ENCODE measurements around the gene TMEM161A.

DNA sequence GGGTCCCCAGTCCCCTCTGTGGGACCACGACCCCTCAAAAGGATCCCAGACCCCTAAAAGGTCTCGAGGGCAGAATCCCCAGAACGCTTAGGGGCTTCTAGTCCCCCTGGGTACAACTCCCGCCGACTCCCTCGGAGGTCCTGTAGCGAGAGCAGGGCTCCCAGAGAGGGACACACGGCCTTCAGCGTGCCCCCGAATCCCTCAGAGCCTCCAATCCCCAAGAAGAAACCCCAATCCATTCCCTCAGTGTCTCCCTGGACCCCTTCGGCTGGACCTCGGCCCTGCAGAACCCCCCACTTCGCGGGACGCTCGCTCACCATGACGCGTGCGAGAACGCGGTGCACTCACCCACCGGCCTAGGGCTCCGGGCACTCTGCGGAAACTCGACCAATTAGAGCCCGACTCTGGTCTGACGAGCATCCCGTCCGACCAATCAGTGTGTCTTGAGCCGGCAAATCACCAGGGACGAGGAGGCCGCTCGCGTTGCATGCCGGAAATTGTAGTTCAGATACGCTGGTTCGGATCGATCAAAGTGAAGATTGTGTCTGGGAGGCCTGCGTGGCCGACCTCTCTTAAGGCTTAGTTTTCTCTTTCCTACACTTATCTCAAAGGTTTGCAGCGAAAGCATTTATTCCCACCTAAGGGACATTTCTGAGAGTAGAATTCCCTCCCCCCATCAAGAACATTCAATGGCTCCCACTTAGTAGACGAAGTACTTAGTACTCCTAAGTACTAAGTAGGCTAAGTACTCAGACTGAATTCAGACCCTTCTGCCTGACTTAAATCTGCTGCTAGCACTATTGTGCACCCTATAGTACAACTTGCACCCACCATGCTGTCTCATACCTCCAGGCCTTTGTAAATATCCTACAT is at the start of gene TMEM161A:
- no peak for TF ChIP-seq POLR2A (IDR thresholded peaks at IDR 0.05)
- TF ChIP-seq, protein P1, sequence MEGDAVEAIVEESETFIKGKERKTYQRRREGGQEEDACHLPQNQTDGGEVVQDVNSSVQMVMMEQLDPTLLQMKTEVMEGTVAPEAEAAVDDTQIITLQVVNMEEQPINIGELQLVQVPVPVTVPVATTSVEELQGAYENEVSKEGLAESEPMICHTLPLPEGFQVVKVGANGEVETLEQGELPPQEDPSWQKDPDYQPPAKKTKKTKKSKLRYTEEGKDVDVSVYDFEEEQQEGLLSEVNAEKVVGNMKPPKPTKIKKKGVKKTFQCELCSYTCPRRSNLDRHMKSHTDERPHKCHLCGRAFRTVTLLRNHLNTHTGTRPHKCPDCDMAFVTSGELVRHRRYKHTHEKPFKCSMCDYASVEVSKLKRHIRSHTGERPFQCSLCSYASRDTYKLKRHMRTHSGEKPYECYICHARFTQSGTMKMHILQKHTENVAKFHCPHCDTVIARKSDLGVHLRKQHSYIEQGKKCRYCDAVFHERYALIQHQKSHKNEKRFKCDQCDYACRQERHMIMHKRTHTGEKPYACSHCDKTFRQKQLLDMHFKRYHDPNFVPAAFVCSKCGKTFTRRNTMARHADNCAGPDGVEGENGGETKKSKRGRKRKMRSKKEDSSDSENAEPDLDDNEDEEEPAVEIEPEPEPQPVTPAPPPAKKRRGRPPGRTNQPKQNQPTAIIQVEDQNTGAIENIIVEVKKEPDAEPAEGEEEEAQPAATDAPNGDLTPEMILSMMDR (IDR thresholded peaks at IDR 0.05): no peak
